ELR (cell line): ENCODE measurements around the gene CORO2A.
"Not testable (repeated sequence)": the region's sequence is repeated elsewhere in the genome, so short reads cannot be mapped to it uniquely, and the experiment has no call there.

ENCODE experiments used
- DNase-seq: peaks from one replicate; pipeline ENCODE4 v3.0.0-alpha.2; 2015; ENCODE audit warnings: low read depth

CORO2A gene

GRCh38 chr9:98083061-98083501 lies 109.4 kb downstream of the CORO2A start:
- DNase-seq, result no peak

DNA sequence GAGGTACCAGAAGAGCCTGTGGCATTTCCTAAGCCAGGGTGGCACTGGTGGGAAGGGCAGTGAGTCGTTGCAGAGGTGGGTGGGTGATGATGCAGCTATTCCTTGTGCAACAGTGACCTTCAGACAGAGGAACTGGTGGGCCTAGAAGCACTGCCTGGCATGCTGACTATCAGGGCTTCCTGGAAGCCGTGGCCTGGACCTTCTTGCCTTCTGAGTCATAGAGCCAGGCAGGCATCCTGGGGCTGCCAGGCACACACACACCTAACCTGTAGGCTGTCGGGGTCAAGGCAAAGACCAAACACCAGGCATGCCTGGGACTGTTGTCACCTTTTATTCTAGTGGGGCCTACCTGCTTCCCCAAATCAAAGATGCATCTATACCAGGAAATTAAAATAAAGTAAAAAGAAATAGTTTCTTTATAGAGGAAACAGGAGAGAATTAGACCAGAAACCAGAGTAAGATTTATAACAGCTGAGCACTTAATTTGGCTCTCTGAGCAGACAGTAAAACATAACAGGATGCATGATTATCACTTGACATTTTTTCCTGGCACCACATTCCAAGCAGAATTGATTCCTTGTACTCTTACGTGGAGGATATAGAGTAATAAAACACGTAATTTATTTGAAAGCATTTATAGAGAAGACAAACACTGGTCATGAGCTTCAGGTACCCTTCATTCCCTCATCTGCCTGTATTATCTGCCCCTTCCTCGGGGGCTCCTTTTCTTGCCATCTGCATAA lies 110.8 kb downstream of the CORO2A start:
- peak; percentile 75 for DNase-seq

- no peak for DNase-seq
Observed at GRCh38 chr9:98080780-98081179, 111.7 kb downstream of the CORO2A start.

GRCh38 chr9:98080326-98080725 lies 112.1 kb downstream of the CORO2A start:
- no peak for DNase-seq

GRCh38 chr9:98078895-98079294 lies 113.5 kb downstream of the CORO2A start:
- no peak for DNase-seq

DNA sequence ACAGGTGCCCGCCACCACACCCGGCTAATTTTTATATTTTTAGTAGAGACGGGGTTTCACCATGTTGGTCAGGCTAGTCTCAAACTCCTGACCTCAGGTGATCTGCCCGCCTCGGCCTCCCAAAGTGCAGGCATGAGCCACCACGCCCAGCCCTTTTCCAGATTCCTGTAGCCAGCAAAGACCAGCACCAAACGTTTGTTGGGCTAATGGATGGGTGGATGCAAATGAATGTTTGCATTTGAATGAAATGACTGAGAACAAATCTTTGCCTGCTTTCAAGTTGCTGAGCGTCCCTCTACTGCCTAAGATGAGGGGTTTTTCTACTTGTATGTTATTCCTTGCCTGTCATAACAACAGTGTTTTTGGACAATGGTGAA lies 115.9 kb downstream of the CORO2A start:
- not testable (repeated sequence) for DNase-seq

DNA sequence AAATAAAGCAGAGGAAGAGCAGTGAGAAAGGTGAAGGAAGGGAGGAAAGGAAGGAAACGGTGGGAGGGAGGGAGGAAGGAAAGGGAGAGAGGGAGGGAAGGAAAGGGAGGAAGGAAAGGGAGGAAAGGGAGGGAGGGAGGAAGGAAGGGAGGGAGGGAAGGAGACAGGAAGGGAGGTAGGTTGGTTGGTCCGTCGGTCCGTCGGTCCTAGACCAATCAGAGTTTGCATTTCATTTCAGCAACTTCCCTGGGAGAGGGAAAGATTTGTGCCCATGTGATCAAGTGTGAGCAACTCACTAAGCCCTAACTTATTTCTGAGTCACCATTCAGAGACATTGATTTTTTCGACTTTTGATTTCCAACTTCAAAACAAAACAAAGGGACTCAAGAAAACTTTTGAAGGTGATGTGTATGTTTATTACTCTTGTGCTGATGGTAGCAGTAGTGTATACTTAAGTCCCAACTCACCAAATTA lies 117.1 kb downstream of the CORO2A start:
- DNase-seq, result peak; percentile 87

GRCh38 chr9:98074115-98074990 lies 118.1 kb downstream of the CORO2A start:
- peak; percentile 74 for DNase-seq

DNA sequence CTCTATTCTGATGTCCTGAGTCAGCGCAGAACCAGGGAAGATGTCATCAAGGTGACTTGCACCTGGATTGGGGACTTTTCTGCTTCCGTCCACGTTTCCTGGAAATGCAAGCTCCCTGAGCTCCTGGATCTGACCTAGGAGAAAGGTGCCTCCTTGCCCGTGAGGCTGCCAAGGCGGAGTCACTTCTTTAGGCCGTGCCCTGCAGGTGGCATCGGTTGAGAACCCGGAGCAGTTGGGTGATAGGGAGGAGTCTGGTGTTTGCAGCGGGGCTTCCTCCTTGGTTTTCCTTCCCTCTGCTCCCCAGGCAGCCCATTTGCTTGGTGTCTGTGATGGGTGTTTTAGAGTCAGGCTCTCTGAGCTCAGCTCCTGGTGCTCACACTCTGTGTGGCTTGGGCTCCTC lies 120.7 kb downstream of the CORO2A start:
- DNase-seq, result no peak
